ENCODE data around the gene COL23A1. TPM values are rescaled to one million over a fixed set of nuclear protein-coding genes. Genes with fewer than 3 reads are reported as not detected.

COL23A1 gene
- total RNA-seq, 1 experiment from 2014 or later = not detected

- Histone ChIP-seq H3K27me3 (ENCODE audit: low read length) (peaks cover 49% of the 10 kb centered on the region), H3K9me3 (ENCODE audit: low read length) (no peaks in the 10 kb centered on the region), H3K27ac (ENCODE audit: low read length) (no peak overlapping the region), H3F3A (ENCODE audit: low read length, unreplicated experiment) (no peaks in the 10 kb centered on the region), H4K20me1 (ENCODE audit: low read length) (no peaks in the 10 kb centered on the region), H3K4me2 (ENCODE audit: low read length) (no peak overlapping the region), H3K9me2 (replicated peaks; ENCODE audit: low read length) (no peaks in the 10 kb centered on the region), H3K9ac (ENCODE audit: low read length) (no peak overlapping the region), H3K4me3 (ENCODE audit: low read length) (no peak overlapping the region), H3K36me3 (ENCODE audit: low read depth, low read length) (no peaks in the 10 kb centered on the region), H3K4me1 (ENCODE audit: insufficient read depth, low read length) (peaks cover 12% of the 10 kb centered on the region; the same call in 1 of the 2 replicates), H3K79me2 (ENCODE audit: low read length) (no peaks in the 10 kb centered on the region), H2AFZ (ENCODE audit: low read length) (no peak overlapping the region)
- POLR2A ChIA-PET (ENCODE audit: unreplicated experiment) = no interaction called here
- intact Hi-C loops (cut with micrococcal nuclease) = no loop called here
- DNase-seq (no peak), ATAC-seq (no peak)
- TF ChIP-seq EZH2 (IDR thresholded peaks at IDR 0.05; ENCODE audit: low read length, unreplicated experiment) (no peak), CTCF (conservative IDR thresholded peaks at IDR 0.05; ENCODE audit: low read depth, low read length) (no peak), EZH2phosphoT487 (IDR thresholded peaks at IDR 0.05; ENCODE audit: borderline replicate concordance, low read length) (no peak)
- BruUV-seq (replicated peaks) = no TSS peak
- CTCF ChIA-PET = no interaction called here
These were observed 303.0 kb downstream of the COL23A1 start for GRCh38 chr5:178287091-178287790.

- ChIA-PET CTCF (no interaction called here), POLR2A (ENCODE audit: unreplicated experiment) (no interaction called here)
- ATAC-seq (no peak), DNase-seq (no peak)
- H3K4me2 ChIP-seq (ENCODE audit: low read length) = no peak overlapping the region
- H3K27me3 ChIP-seq (ENCODE audit: low read length) = peaks cover 43% of the 10 kb centered on the region
- no peaks in the 10 kb centered on the region for H4K20me1 ChIP-seq (ENCODE audit: low read length)
- no peak overlapping the region for H3K9ac ChIP-seq (ENCODE audit: low read length)
- no peaks in the 10 kb centered on the region for H3F3A ChIP-seq (ENCODE audit: low read length, unreplicated experiment)
- no peaks in the 10 kb centered on the region for H3K9me3 ChIP-seq (ENCODE audit: low read length)
- H3K79me2 ChIP-seq (ENCODE audit: low read length) = no peaks in the 10 kb centered on the region
- intact Hi-C loops (cut with micrococcal nuclease) = no loop called here
- no peak overlapping the region for H2AFZ ChIP-seq (ENCODE audit: low read length)
- peaks cover 12% of the 10 kb centered on the region; the same call in 1 of the 2 replicates for H3K4me1 ChIP-seq (ENCODE audit: insufficient read depth, low read length)
- no peak for TF ChIP-seq EZH2 (IDR thresholded peaks at IDR 0.05; ENCODE audit: low read length, unreplicated experiment)
- TF ChIP-seq CTCF (conservative IDR thresholded peaks at IDR 0.05; ENCODE audit: low read depth, low read length) = no peak
- no peak for TF ChIP-seq EZH2phosphoT487 (IDR thresholded peaks at IDR 0.05; ENCODE audit: borderline replicate concordance, low read length)
- no peak overlapping the region for H3K4me3 ChIP-seq (ENCODE audit: low read length)
- BruUV-seq (replicated peaks) = no TSS peak
- no peak overlapping the region for H3K27ac ChIP-seq (ENCODE audit: low read length)
- H3K9me2 ChIP-seq (replicated peaks; ENCODE audit: low read length) = no peaks in the 10 kb centered on the region
- no peaks in the 10 kb centered on the region for H3K36me3 ChIP-seq (ENCODE audit: low read depth, low read length)
These were observed 303.7 kb downstream of the COL23A1 start for GRCh38 chr5:178286226-178287090.

Data from PC-3 (cell line).